Activated T-cell treated with anti-CD3 and anti-CD28 coated beads, Interleukin-2, amount 50 U/mL, for 72 hours (primary cell): ENCODE measurements around the gene PRKAR1B. TPM values are rescaled to one million over a fixed set of nuclear protein-coding genes. Genes with fewer than 3 reads are reported as not detected.

Experiments used
- ATAC-seq, 2 donors: fragments of 150-1000 bp; cut with Tn5 transposase; replicated peaks in 1 of 2; 2 replicates each; pipeline ENCODE4 v1.10.0; 2021; ENCODE audit warnings: moderate library complexity in 2 of 2, mild to moderate bottlenecking in 1 of 2
- DNase-seq, 2 donors: peaks; one replicate each; pipeline ENCODE4 v3.0.0; 2021 to 2022; ENCODE audit warnings: mixed read lengths in 1 of 2
- H3K27ac Mint-ChIP-seq: one replicate; pipeline ENCODE4 v1.8.0; 2022; ENCODE audit warnings: mild to moderate bottlenecking, moderate library complexity, mixed read lengths
- H3K27me3 Mint-ChIP-seq: one replicate; pipeline ENCODE4 v1.8.0; 2022; ENCODE audit warnings: low read depth, mixed read lengths
- H3K36me3 Mint-ChIP-seq, 2 donors: one replicate each; pipeline ENCODE4 v1.8.0; 2022; ENCODE audit warnings: mixed read lengths in 2 of 2, mild to moderate bottlenecking in 1 of 2; ENCODE audit not compliant: insufficient read depth in 2 of 2
- H3K4me1 Mint-ChIP-seq: one replicate; pipeline ENCODE4 v1.8.0; 2022; ENCODE audit warnings: low read depth, mixed read lengths
- H3K4me3 Mint-ChIP-seq, 2 donors: one replicate each; pipeline ENCODE4 v1.8.0; 2022; ENCODE audit warnings: mild to moderate bottlenecking in 2 of 2, mixed read lengths in 2 of 2, moderate library complexity in 2 of 2
- H3K9me3 Mint-ChIP-seq, 2 donors: one replicate each; pipeline ENCODE4 v1.8.0; 2022; ENCODE audit warnings: mixed read lengths in 2 of 2
- total RNA-seq, 2 donors: library from RNA; stranded (reverse); gene quantifications; one replicate each; pipeline ENCODE4 v1.2.3, GENCODE V29; 2022

The PRKAR1B gene
- total RNA-seq, 2 donors from 2014 or later = 33.6 to 43.5 TPM

DNA sequence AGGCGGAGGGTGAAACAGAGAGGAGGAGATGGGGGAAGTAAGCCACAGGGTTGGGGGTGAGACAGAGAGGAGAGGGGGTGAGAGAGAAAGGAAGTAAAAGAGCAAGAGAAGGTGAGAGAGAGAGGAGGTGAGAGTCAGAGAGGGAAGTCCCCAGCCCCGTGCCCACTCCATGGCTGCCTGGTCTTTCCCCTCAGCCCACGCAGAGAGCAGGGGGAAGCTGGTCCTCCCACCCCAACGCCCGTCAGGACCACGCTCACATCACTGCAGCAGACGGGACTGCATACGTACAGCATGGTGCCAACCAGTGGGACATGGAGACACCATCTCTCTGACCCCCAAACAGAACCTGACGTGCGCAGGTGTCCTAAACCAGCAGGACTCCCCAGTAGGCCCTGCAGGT is 195.3 kb downstream of the PRKAR1B start:
- H3K27me3 Mint-ChIP-seq = no peaks in the 10 kb centered on the region
- H3K4me1 Mint-ChIP-seq = peaks cover 10% of the 10 kb centered on the region
- H3K4me3 Mint-ChIP-seq = no peak overlapping the region
- ATAC-seq (peak; percentile 49 to 51), DNase-seq (no peak)
- no peaks in the 10 kb centered on the region for H3K36me3 Mint-ChIP-seq
- no peak overlapping the region for H3K27ac Mint-ChIP-seq
- H3K9me3 Mint-ChIP-seq = no peaks in the 10 kb centered on the region

DNA sequence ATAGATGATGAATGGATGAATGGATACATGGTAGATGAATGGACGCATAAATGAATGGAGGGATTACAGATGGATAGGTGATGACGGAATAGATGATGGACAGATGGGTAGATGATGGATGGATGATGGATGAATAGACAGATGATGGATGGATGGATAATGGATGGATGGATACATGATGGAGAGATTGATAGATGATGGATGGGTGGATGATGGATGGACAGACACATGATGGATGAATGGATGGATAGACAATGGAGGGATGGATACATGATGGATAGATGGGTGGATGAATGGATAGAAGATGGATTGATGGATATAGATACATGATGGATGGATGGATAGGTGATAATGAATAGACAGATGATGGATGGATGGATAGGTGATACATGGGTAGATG is 198.6 kb downstream of the PRKAR1B start:
- Mint-ChIP-seq H3K36me3 (no peaks in the 10 kb centered on the region), H3K9me3 (no peaks in the 10 kb centered on the region), H3K4me3 (no peak overlapping the region), H3K4me1 (peaks cover 10% of the 10 kb centered on the region), H3K27ac (no peak overlapping the region), H3K27me3 (peaks cover 12% of the 10 kb centered on the region)
- ATAC-seq (no peak), DNase-seq (no peak)

DNA sequence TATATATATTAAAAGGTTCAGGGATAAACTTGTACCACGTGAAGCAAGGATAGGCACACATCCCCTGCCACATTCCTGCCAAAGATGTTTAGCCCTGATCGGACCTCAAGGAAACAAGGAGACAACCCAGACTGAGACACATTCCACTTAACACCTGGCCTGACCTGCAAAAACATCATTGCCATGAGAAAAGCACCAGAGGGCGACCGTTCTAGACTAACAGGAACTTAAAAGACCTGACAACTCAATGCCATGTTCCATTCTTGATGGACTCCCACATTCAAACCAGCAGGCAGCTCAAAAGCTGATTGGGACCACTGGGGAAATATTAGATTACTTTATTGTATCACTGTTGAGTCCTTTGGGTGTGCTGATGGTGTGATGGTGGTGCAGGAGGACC is 199.4 kb downstream of the PRKAR1B start:
- peaks cover 10% of the 10 kb centered on the region for H3K4me1 Mint-ChIP-seq
- H3K4me3 Mint-ChIP-seq = no peak overlapping the region
- DNase-seq = no peak
- H3K9me3 Mint-ChIP-seq = no peaks in the 10 kb centered on the region
- H3K36me3 Mint-ChIP-seq = no peaks in the 10 kb centered on the region
- H3K27ac Mint-ChIP-seq = no peak overlapping the region
- peaks cover 12% of the 10 kb centered on the region for H3K27me3 Mint-ChIP-seq
- no peak for ATAC-seq

DNA sequence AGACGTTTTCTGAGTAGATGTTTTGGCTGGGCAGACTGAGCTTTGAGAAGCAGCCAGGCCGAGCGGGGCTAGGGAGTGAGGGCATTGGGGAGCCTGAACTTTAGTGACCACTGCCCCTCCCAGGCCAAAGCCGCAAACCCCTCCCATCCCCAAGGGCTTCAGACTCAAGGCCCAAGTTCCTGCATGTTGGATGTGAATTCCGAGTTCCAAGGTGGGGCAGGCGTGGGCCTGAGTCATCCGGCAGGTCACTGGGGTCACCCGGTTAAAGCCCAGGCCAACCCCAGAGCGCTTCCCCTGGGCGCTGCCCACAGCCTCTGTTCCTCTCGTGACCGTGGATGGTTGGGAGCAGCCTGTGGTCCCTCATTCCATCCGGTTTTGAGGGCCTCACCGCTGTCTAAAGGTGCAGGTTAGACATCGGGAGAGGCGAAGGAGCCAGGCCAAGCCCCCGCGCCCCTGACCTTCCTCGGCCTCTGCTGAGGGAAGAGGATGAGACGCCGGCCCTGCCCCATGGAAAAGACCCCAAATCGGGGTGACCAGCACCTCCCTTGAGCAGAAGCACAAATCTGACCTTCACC is 200.5 kb downstream of the PRKAR1B start:
- Mint-ChIP-seq H3K27ac (no peak overlapping the region), H3K4me1 (peaks cover 6% of the 10 kb centered on the region), H3K4me3 (no peak overlapping the region), H3K36me3 (no peaks in the 10 kb centered on the region), H3K9me3 (no peaks in the 10 kb centered on the region), H3K27me3 (peaks cover 12% of the 10 kb centered on the region)
- no peak for DNase-seq
- no peak for ATAC-seq

DNA sequence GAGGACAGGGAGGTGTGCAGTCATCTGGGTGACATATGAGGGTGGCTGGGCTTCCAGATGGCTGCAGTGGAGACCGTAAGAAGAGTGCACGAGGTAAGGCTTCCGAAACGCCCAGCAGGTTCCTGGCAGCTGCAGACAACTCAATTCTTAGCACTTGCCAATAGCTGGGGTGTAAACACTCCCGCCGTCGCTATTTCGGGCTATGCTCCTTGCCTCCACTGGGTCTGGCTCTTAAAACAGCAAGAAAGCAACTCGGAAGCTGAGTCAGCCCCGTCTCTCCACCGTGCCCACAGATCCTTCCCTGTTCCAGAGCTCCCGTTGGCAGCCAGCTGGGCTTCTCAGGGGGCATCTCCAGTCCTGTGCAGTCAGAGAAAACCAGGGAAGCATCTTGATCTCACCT is 201.3 kb downstream of the PRKAR1B start:
- H3K4me3 Mint-ChIP-seq = no peak overlapping the region
- no peaks in the 10 kb centered on the region for H3K4me1 Mint-ChIP-seq
- no peaks in the 10 kb centered on the region for H3K9me3 Mint-ChIP-seq
- ATAC-seq (no peak), DNase-seq (no peak)
- no peaks in the 10 kb centered on the region for H3K36me3 Mint-ChIP-seq
- peaks cover 19% of the 10 kb centered on the region for H3K27me3 Mint-ChIP-seq
- no peak overlapping the region for H3K27ac Mint-ChIP-seq

DNA sequence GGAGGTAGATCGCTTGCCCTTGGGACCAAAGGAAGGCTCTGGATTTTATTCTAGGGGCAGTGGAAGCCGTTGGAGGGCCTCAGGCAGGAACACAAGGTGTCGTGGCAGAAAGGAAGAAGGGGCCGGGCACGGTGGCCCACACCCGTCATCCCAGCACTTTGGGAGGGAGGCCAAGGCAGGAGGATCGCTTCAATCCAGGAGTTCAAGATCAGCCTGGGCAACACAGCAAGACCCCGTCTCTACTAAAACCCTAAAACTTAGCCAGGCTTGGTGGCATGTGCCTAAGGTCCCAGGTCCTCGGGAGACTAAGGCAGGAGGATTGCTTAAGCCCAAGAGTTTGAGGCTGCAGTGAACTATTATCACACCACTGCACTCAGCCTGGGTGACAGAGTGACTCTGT is 202.3 kb downstream of the PRKAR1B start:
- H3K27ac Mint-ChIP-seq = no peak overlapping the region
- no peaks in the 10 kb centered on the region for H3K9me3 Mint-ChIP-seq
- no peak overlapping the region for H3K4me3 Mint-ChIP-seq
- ATAC-seq (no peak), DNase-seq (no peak)
- H3K4me1 Mint-ChIP-seq = no peaks in the 10 kb centered on the region
- H3K27me3 Mint-ChIP-seq = peaks cover 19% of the 10 kb centered on the region
- H3K36me3 Mint-ChIP-seq = no peaks in the 10 kb centered on the region

DNA sequence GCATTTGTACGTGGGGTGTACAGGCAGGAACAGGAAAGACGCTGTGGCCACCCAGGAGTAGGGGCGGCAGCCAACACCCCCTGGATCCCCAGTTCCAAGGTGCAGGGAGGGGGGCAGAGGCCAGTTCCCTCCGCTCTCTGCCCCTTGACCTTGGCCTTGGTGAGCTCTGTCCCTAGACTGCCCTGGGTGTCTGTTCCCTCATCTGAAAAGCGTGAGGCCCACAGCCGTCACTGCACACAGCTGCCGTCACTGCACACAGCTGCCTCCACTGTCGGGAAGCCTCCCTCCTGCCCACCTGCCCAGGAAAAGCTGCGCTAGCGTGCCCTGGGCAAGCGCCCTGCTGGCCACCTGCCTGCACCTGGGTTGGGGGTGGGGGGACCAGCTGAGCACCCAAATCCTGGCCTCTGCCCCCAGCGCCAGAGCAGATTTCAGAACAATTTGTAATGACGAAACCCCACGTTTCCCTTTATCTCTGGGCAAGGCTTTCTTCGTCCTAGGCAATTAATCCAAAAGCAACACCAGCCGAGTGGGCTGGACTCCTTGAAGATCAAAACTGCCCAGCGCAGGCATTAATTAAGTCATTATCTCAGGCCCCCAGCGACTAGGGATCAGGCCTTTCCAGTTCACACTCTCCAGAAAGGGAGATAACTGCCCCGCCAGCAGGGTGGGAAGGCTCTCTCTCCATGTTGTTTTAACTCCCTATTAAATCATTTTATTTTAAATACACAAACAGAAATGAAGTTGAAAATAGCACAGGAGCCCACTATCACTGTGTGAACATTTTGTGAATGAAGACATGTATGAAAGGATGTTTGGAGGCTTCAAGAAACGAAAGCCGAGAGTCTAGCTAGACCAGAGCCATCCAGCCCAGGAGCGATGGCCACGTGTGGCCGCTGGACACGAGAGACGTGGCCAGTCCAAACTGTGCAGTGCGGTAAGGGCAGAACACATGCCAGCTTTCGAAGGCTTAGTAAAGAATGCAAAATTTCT is 203.4 kb downstream of the PRKAR1B start:
- no peaks in the 10 kb centered on the region for H3K9me3 Mint-ChIP-seq
- no peaks in the 10 kb centered on the region for H3K36me3 Mint-ChIP-seq
- DNase-seq (no peak), ATAC-seq (no peak)
- H3K4me3 Mint-ChIP-seq = peak overlapping the region in 1 of 2 donors; percentile 49
- H3K27ac Mint-ChIP-seq = no peak overlapping the region
- H3K27me3 Mint-ChIP-seq = peaks cover 19% of the 10 kb centered on the region
- H3K4me1 Mint-ChIP-seq = no peaks in the 10 kb centered on the region

DNA sequence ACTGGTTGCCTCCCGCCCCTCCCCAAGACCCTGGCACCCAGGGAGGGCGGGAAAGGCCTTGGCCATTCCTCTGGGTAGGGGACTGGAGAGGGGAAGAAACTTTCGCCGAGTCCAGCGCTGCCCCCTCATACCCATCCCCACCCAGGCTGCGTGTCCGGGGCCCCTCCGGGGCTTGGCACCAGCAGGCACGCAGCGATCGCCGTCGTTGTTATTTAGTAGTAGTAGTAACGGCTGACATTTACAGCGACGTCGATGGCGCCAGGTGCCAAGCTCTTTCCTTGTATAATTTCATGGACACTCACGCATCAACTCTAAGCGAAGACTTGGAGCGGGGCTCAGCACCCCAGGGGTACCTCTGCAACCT is 204.1 kb downstream of the PRKAR1B start:
- no peaks in the 10 kb centered on the region for H3K36me3 Mint-ChIP-seq
- H3K27ac Mint-ChIP-seq = no peak overlapping the region
- H3K4me1 Mint-ChIP-seq = peaks cover 2% of the 10 kb centered on the region
- H3K9me3 Mint-ChIP-seq = no peaks in the 10 kb centered on the region
- H3K27me3 Mint-ChIP-seq = peaks cover 19% of the 10 kb centered on the region
- DNase-seq (no peak), ATAC-seq (no peak)
- H3K4me3 Mint-ChIP-seq = peak overlapping the region in 1 of 2 donors; percentile 49

DNA sequence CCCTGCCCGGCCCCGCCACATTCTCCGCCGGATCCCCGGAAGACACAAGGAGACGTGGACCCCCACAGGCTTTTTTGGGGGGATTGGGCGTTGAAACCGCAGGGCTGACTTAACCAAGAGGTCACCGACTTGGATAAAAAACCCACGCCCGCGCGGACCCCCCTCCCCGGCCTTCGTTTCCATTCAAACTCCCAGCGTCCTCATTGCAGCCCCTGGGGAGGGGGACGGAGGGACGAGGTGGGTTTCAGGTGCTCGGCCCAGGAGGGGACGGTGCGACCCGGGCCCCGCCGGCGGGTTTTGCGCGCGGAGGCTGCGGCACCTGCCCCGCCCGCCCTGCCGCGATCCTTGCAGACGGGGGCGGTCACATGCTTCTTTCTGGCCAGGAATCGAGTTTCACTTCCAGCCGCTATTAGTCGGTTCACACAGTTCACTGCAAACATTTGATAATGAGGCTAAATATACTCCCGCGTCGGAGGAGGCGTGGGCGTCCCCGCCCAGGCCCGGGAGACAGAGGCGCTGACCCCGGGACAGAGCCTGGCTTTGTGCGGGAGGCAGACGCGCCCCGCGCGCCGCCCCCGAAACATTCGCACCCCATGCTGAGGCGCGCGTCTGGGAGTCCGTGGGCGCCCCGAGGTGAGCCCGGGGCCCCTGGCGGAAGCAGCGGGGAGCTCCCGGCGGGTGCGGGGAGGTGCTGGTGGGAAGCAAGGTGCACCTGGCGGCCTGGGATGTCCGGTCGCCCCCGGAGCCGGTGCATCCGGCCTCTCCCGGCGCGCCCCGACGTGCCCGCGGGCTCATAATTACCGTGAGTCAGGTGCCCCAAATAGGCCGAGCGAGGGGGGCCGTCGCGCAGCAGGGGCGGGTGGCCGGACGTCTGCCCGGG is 204.8 kb downstream of the PRKAR1B start:
- H3K4me3 Mint-ChIP-seq = peak overlapping the region; percentile 65 to 69
- peaks cover 5% of the 10 kb centered on the region for H3K4me1 Mint-ChIP-seq
- ATAC-seq (no peak), DNase-seq (peak in 1 of 2 donors; percentile 16)
- no peak overlapping the region for H3K27ac Mint-ChIP-seq
- H3K36me3 Mint-ChIP-seq = no peaks in the 10 kb centered on the region
- H3K27me3 Mint-ChIP-seq = peaks cover 19% of the 10 kb centered on the region
- no peaks in the 10 kb centered on the region for H3K9me3 Mint-ChIP-seq

DNA sequence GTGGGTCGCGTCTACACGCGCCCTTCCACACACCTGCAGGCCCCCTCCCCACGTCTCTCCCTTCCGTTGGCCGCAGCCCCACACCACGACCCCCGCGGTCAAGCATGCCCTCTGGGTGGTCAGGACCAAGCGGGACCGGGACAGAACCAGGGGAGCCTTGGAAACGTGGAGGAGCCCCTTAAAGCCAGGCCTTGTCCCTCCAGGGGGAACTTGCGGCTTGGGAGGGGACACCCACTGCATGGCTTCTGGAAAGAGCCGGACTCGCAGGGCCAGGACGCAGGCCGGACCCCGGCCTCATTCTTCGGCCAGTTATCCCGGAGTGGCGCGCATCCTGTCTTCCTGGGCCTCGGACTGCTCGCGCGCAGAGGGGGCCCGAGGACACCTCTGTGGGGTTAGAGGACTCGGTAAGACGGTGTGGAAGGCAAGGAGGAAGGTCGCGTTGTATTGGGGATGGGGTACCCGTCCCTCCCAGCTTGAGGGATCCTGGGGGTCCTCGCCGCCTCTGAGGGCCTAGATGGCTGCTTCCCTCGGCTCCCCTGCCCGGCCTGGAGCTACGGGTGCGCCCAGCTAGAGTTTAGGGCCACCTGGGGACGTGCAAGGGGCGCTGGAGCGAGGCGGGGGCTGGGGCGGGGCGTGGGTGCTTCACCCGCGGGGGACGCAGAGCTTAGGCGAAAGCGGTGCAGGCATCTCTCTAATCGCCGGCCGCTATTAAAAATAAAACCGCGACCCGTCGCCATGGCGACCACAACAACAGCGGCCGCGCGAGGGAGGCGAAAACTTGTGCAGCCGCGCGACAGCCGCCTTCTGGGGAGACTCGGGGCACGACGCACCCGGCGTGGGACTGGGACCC is 205.6 kb downstream of the PRKAR1B start:
- H3K9me3 Mint-ChIP-seq = no peaks in the 10 kb centered on the region
- H3K4me1 Mint-ChIP-seq = peaks cover 5% of the 10 kb centered on the region
- H3K27me3 Mint-ChIP-seq = peaks cover 19% of the 10 kb centered on the region
- H3K36me3 Mint-ChIP-seq = no peaks in the 10 kb centered on the region
- no peak overlapping the region for H3K27ac Mint-ChIP-seq
- peak overlapping the region; percentile 36 to 61 for H3K4me3 Mint-ChIP-seq
- DNase-seq (no peak), ATAC-seq (no peak)

DNA sequence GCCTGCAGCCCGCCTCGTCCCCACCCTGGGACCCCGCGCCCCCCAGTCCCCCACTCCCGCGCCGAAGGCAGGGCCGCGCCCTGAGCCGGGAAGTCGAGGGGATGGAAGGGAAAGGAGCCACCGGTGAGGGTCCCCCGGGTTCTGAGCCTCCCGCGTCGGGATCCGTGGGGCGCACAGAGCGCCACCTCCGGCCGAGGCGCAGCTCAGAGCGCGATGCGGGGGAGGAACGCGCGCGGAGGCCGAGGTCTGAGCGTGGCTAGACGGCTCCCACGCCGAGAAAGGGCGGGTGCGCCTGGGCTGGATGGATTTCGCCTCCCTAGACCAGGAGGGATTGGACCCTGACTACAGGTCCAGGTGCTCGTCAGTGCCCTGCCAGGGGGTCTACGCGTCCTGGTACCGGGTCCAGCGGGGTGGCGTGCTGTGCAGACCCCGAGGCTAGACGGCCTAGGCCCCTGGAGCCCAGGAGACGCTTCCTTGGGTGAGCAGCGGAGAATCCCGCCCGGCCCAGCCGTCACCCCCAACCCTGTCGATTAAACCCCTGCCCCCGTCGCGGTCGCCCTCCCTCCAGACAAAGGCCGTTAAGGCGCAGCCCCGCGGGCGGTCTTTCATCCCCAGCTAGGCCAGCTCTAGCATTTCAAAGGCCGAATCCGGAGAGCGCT is 206.4 kb downstream of the PRKAR1B start:
- H3K4me1 Mint-ChIP-seq = peaks cover 5% of the 10 kb centered on the region
- peak overlapping the region; percentile 36 to 61 for H3K4me3 Mint-ChIP-seq
- no peaks in the 10 kb centered on the region for H3K36me3 Mint-ChIP-seq
- H3K27ac Mint-ChIP-seq = no peak overlapping the region
- ATAC-seq (no peak), DNase-seq (no peak)
- H3K9me3 Mint-ChIP-seq = no peaks in the 10 kb centered on the region
- H3K27me3 Mint-ChIP-seq = peaks cover 19% of the 10 kb centered on the region
